IMR-90 (cell line): Measurements from ENCODE around the gene TUBGCP6. TPM values are rescaled to one million over a fixed set of nuclear protein-coding genes. Genes with fewer than 3 reads are reported as not detected.

Experiments
- ATAC-seq: fragments of 200-7000 bp; cut with Tn5 transposase; 2 replicates; pipeline ENCODE4 v1.9.1; 2020; ENCODE audit warnings: low read depth, mild to moderate bottlenecking, moderate library complexity
- BruUV-seq: library from RNA; stranded (reverse); fragments of 400-500 nt; replicated peaks from 2 replicates; lab custom pipeline; 2021; lab: Mats Ljungman, UMichigan
- CTCF ChIA-PET: fragments of 300-600 bp; formaldehyde crosslinking; extraction: SDS; loops from one replicate; lab custom pipeline; 2021; ENCODE audit warnings: antibody characterized with exemption; lab: Yijun Ruan, JAX
- POLR2A ChIA-PET: fragments of 300-600 bp; sonication (Branson Sonifier 250); formaldehyde crosslinking; loops from one replicate; lab custom pipeline; 2022; ENCODE audit warnings: antibody characterized with exemption; ENCODE audit not compliant: unreplicated experiment; lab: Charles Lee
- DNase-seq: peaks from one replicate; pipeline ENCODE4 v3.0.0; 2013
- H2AFZ ChIP-seq: replicated peaks from 2 replicates; pipeline ENCODE3; 2013; ENCODE audit warnings: low read length, mild to moderate bottlenecking; ENCODE audit not compliant: poor library complexity
- H2AK5ac ChIP-seq: 2 replicates; pipeline ENCODE4 v1.6.1; 2013; ENCODE audit warnings: low read depth, low read length, inconsistent platforms
- H2AK9ac ChIP-seq: replicated peaks from 2 replicates; pipeline ENCODE3; 2013; ENCODE audit warnings: mild to moderate bottlenecking, low read depth, low read length, moderate library complexity; ENCODE audit not compliant: poor library complexity
- H2BK120ac ChIP-seq: 2 replicates; pipeline ENCODE4 v1.6.1; 2013; ENCODE audit warnings: low read depth, low read length, inconsistent platforms
- H2BK15ac ChIP-seq: 3 replicates; pipeline ENCODE4 v1.6.1; 2013; ENCODE audit warnings: low read depth, low read length, inconsistent platforms
- H2BK20ac ChIP-seq: 2 replicates; pipeline ENCODE4 v1.6.1; 2013; ENCODE audit warnings: low read depth, mild to moderate bottlenecking, inconsistent platforms, low read length, moderate library complexity
- H2BK5ac ChIP-seq: 2 replicates; pipeline ENCODE4 v1.6.1; 2013; ENCODE audit warnings: mild to moderate bottlenecking, low read depth, low read length, inconsistent platforms; ENCODE audit not compliant: poor library complexity, severe bottlenecking
- H3K14ac ChIP-seq: replicated peaks from 2 replicates; pipeline ENCODE4 v1.6.1; 2013; ENCODE audit warnings: low read depth, low read length, inconsistent platforms
- H3K18ac ChIP-seq: 2 replicates; pipeline ENCODE4 v1.6.1; 2013; ENCODE audit warnings: low read depth, low read length, control low read depth
- H3K23ac ChIP-seq: 2 replicates; pipeline ENCODE4 v1.6.1; 2013; ENCODE audit warnings: low read depth, low read length, inconsistent platforms
- H3K27ac ChIP-seq: 2 replicates; pipeline ENCODE4 v1.5.1; 2013; ENCODE audit warnings: mild to moderate bottlenecking, control low read depth, low read length; ENCODE audit not compliant: insufficient read depth
- H3K27me3 ChIP-seq: 2 replicates; pipeline ENCODE4 v1.6.1; 2013; ENCODE audit warnings: low read length; ENCODE audit not compliant: control insufficient read depth, insufficient read depth
- H3K36me3 ChIP-seq: 2 replicates; pipeline ENCODE4 v1.6.1; 2013; ENCODE audit warnings: low read length, mixed read lengths; ENCODE audit not compliant: control insufficient read depth, insufficient read depth
- H3K4ac ChIP-seq: 2 replicates; pipeline ENCODE4 v1.6.1; 2013; ENCODE audit warnings: low read depth, low read length, inconsistent platforms
- H3K4me1 ChIP-seq: 2 replicates; pipeline ENCODE4 v1.6.1; 2013; ENCODE audit warnings: low read length, mixed read lengths; ENCODE audit not compliant: control insufficient read depth, insufficient read depth
- H3K4me2 ChIP-seq: 2 replicates; pipeline ENCODE4 v1.6.1; 2013; ENCODE audit warnings: low read depth, mild to moderate bottlenecking, control low read depth, low read length, moderate library complexity
- H3K4me3 ChIP-seq: 2 replicates; pipeline ENCODE4 v1.5.1; 2013; ENCODE audit warnings: low read depth, mild to moderate bottlenecking, control low read depth, low read length, moderate library complexity; ENCODE audit not compliant: insufficient read depth
- H3K56ac ChIP-seq: 2 replicates; pipeline ENCODE4 v1.6.1; 2013; ENCODE audit warnings: low read length, inconsistent platforms; ENCODE audit not compliant: insufficient read depth; ENCODE audit errors: extremely low read depth
- H3K79me1 ChIP-seq, 2 experiments: 2 replicates each; pipeline ENCODE4 v1.6.1; 2013; ENCODE audit warnings: low read length in 2 of 2, inconsistent platforms in 1 of 2, low read depth in 1 of 2
- H3K9ac ChIP-seq: 2 replicates; pipeline ENCODE4 v1.6.1; 2013; ENCODE audit warnings: low read depth, low read length, control low read depth
- H3K9me1 ChIP-seq: 2 replicates; pipeline ENCODE4 v1.6.1; 2013; ENCODE audit warnings: low read length, inconsistent platforms; ENCODE audit not compliant: insufficient read depth
- H3K9me3 ChIP-seq: 2 replicates; pipeline ENCODE4 v1.6.1; 2013; ENCODE audit warnings: low read length; ENCODE audit not compliant: control insufficient read depth, insufficient read depth
- H4K20me1 ChIP-seq: 2 replicates; pipeline ENCODE4 v1.6.1; 2013; ENCODE audit warnings: low read length, inconsistent platforms; ENCODE audit not compliant: insufficient read depth
- H4K5ac ChIP-seq: 2 replicates; pipeline ENCODE4 v1.6.1; 2013; ENCODE audit warnings: mild to moderate bottlenecking, low read depth, low read length, control low read depth
- H4K8ac ChIP-seq, 2 experiments: 2 replicates each; pipeline ENCODE4 v1.6.1; 2013; ENCODE audit warnings: low read depth in 2 of 2, low read length in 2 of 2, control low read depth in 1 of 2, inconsistent platforms in 1 of 2
- H4K91ac ChIP-seq: 2 replicates; pipeline ENCODE4 v1.6.1; 2013; ENCODE audit warnings: low read depth, low read length, inconsistent platforms; ENCODE audit not compliant: insufficient read depth
- CEBPB ChIP-seq: IDR thresholded peaks from 2 replicates; pipeline ENCODE4 v1.6.1; 2012; ENCODE audit warnings: low read depth, low read length, improper control_type of control experiment
- MAFK ChIP-seq: IDR thresholded peaks from 2 replicates; pipeline ENCODE4 v1.6.1; 2012; ENCODE audit warnings: low read depth, low read length, improper control_type of control experiment
- MAZ ChIP-seq: IDR thresholded peaks from 2 replicates; pipeline ENCODE4 v1.6.1; 2012; ENCODE audit warnings: low read depth, mild to moderate bottlenecking, low read length, improper control_type of control experiment, moderate library complexity, borderline replicate concordance
- RAD21 ChIP-seq: IDR thresholded peaks from 2 replicates; pipeline ENCODE4 v1.6.1; 2012; ENCODE audit warnings: low read length, improper control_type of control experiment
- SMC3 ChIP-seq: fragments of 150-350 bp; IDR thresholded peaks from 2 replicates; pipeline ENCODE4 v1.6.1; 2016; ENCODE audit warnings: low read depth, mild to moderate bottlenecking, antibody characterized with exemption, low read length, moderate library complexity
- WGBS, 2 experiments: methylation state at CpG; one replicate each; pipeline versions ENCODE4 v1.1.5 to v1.1.7; 2013; ENCODE audit warnings: missing lambda C conversion rate in 2 of 2; ENCODE audit not compliant: insufficient read length in 1 of 2; ENCODE audit errors: extremely low coverage in 2 of 2; 5-methylcytosine and 5-hydroxymethylcytosine counted together
- dilution Hi-C: fragments of 300-500 bp; cut with HindIII; formaldehyde crosslinking; loops from one replicate; pipeline ENCODE4 v1.14.3; 2018; ENCODE audit warnings: low sequenced_read_pairs; ENCODE audit not compliant: unreplicated experiment
- in situ Hi-C: fragments of 300-500 bp; cut with MboI; formaldehyde crosslinking; loops from 3 replicates; pipeline ENCODE4 v1.14.3; 2019; ENCODE audit warnings: low sequenced_read_pairs, inconsistent platforms, mixed read lengths
- intact Hi-C: fragments of 100-400 bp; cut with micrococcal nuclease; formaldehyde crosslinking; loops from 2 replicates; pipeline ENCODE4 v1.10.0; 2022
- polyA plus RNA-seq, 3 experiments: library from polyadenylated mRNA; depleted of rRNA; stranded (reverse); fragments of >200 nt; gene quantifications; 2 replicates each; pipeline ENCODE4 v1.2.3, GENCODE V29; 2012; ENCODE audit warnings: low replicate concordance in 1 of 3
- total RNA-seq: library from RNA; depleted of rRNA; stranded (reverse); fragments of >200 nt; gene quantifications from 2 replicates; pipeline ENCODE4 v1.2.3, GENCODE V29; 2012
- TF ChIP-seq, protein P1 (sequence below): conservative IDR thresholded peaks from 2 replicates; pipeline ENCODE4 v1.5.1; 2012; ENCODE audit warnings: mild to moderate bottlenecking, low read depth, low read length, improper control_type of control experiment

The TUBGCP6 gene
- total and polyA plus RNA-seq, 2 of the 4 experiments (the other 2 are of a cell fraction) = 10.8 to 28.6 TPM

DNA sequence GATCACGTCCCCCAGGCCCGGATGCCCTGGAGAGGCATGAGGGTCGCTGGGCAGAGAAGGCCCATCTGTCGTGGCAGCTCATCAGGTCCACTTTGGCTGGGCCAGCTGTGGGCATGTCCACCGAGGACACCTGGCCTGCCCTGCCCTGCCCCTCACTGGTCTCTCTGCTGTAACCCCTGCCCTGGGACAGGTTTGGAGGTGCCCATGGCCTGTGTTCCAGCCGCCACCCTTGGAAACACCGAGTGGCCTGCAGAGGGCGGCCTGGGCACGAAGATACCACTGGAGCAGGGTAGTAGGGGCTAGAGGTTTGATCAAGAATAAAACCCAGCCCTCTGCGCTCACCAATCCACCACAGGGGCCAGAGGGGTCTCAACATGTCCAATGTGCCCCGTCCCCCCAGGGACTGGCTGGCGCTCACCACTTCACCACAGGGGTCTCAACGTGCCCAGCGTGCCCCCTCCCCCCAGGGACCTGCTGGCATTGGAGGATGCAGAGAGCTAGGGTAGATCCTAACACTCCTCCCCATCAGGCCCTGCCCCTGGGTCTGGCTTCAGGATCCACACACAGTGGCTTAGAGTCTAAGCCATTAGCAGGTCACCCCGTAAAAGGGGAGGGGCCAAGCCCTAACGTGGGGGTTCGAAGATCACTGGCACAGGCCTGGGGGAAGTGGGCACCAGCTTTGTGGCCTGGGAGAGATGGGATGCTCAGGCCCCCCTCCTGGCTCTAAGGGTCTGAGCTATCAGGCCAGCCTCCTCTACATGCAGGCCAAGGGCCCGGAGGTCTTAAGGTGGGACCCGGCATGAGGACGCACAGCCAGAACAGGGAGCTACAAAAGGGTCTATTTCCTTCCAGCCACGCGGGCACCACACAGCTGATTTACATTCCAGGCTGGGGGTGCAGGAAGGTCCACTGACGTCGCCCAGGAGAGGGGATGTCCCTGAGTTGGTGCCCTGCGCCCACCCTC, 7.5 kb upstream of the TUBGCP6 start:
- in situ Hi-C loops (loop anchor here (5.0 kb wide), 1 partner anchor 75 kb away; the partner anchor contains the start of gene DENND6B), intact Hi-C loops (loop anchor here (1.0 to 2.0 kb wide), 2 partner anchors 74 to 90 kb away; partner anchors contain the start of gene DENND6B), dilution Hi-C loops (no loop called here)
- H2BK5ac ChIP-seq = no peak overlapping the region
- H4K5ac ChIP-seq = no peak overlapping the region
- peak; percentile 57 for ATAC-seq
- peak; percentile 52 for DNase-seq
- no TSS peak for BruUV-seq
- H3K36me3 ChIP-seq = peaks cover 40% of the 10 kb centered on the region
- no peak overlapping the region for H3K56ac ChIP-seq
- H3K18ac ChIP-seq = no peak overlapping the region
- H3K9ac ChIP-seq = no peak overlapping the region
- no peak overlapping the region for H3K4ac ChIP-seq
- H2BK15ac ChIP-seq = no peak overlapping the region
- H4K91ac ChIP-seq = no peak overlapping the region
- H3K4me3 ChIP-seq = no peak overlapping the region
- CTCF ChIA-PET = interaction anchor here (0.8 kb wide), 1 partner anchor 114 kb away, joined by 3 read pairs; no protein-coding TSS in a partner anchor
- no peaks in the 10 kb centered on the region for H3K27me3 ChIP-seq
- no peak overlapping the region for H2BK20ac ChIP-seq
- H4K20me1 ChIP-seq = peaks cover 19% of the 10 kb centered on the region
- POLR2A ChIA-PET = no interaction called here
- peak overlapping the region; percentile 26 for H2AFZ ChIP-seq
- peak overlapping the region; percentile 61; the same call in 1 of the 2 replicates for H2AK5ac ChIP-seq
- peaks cover 12% of the 10 kb centered on the region for H3K4me1 ChIP-seq
- 69% methylated on average over 4 of the region's 25 CpGs; no CpG with 5 or more reads in 1 of the 2 experiments for WGBS, 2 experiments
- no peak overlapping the region for H3K27ac ChIP-seq
- H3K23ac ChIP-seq = no peak overlapping the region
- no peak overlapping the region for H3K4me2 ChIP-seq
- H2BK120ac ChIP-seq = no peak overlapping the region
- H3K9me1 ChIP-seq = 0 out of 2 replicates have a peak, but pooled peaks cover 3% of the 10 kb centered on the region
- H2AK9ac ChIP-seq = peak overlapping the region; percentile 94
- H4K8ac ChIP-seq = no peak overlapping the region; a peak in 1 of 4 replicates
- H3K14ac ChIP-seq = no peak overlapping the region
- no peaks in the 10 kb centered on the region for H3K9me3 ChIP-seq
- no peak for TF ChIP-seq MAFK
- peak; percentile 17; the same call in 1 of the 2 replicates for TF ChIP-seq MAZ
- TF ChIP-seq, protein P1, sequence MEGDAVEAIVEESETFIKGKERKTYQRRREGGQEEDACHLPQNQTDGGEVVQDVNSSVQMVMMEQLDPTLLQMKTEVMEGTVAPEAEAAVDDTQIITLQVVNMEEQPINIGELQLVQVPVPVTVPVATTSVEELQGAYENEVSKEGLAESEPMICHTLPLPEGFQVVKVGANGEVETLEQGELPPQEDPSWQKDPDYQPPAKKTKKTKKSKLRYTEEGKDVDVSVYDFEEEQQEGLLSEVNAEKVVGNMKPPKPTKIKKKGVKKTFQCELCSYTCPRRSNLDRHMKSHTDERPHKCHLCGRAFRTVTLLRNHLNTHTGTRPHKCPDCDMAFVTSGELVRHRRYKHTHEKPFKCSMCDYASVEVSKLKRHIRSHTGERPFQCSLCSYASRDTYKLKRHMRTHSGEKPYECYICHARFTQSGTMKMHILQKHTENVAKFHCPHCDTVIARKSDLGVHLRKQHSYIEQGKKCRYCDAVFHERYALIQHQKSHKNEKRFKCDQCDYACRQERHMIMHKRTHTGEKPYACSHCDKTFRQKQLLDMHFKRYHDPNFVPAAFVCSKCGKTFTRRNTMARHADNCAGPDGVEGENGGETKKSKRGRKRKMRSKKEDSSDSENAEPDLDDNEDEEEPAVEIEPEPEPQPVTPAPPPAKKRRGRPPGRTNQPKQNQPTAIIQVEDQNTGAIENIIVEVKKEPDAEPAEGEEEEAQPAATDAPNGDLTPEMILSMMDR = peak; percentile 71
- TF ChIP-seq CEBPB = no peak
- TF ChIP-seq RAD21 = peak; percentile 76
- peak; percentile 60 for TF ChIP-seq SMC3
- H3K79me1 ChIP-seq = peaks cover 9 to 27% of the 10 kb centered on the region in 2 experiments; a peak in 3 of 4 replicates
